Measurements from ENCODE around the gene IFNA13. TPM values are rescaled to one million over a fixed set of nuclear protein-coding genes. Genes with fewer than 3 reads are reported as not detected.
A peak's percentile ranks its signal among the peaks of the same experiment; 100 is the strongest.

Gene IFNA13
- total and polyA plus RNA-seq, 2 donors (not counting 1 experiment from before 2014, with no cell fraction given) = not detected

DNA sequence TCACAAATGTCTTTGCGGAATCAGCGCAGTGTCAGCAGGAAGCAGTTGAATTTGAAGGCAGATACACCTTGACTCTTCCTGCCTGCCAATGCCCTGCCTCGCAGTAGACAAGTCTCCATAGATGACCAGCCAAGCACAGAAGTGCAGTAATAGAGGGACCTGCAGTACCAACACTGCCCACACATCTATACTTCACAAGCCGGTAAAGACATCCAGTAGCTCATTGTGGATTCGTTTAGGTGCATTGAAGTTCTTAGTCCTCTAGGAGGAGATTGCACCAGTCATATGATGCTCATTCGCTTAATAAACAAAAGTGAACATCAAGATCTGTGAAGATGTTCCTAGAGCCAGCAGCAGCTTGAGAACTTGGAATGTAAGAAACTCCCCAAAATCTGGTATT, 24.4 kb upstream of the IFNA13 start:
- no peaks in the 10 kb centered on the region for H4K20me1 ChIP-seq (ENCODE audit: control insufficient read depth, extremely low read depth, insufficient read depth, low read length)
- no peaks in the 10 kb centered on the region for H3K79me2 ChIP-seq (ENCODE audit: control insufficient read depth, insufficient read depth, low read length)
- DNase-seq (ENCODE audit: low read depth in 2 of 2) = no peak
- H3K4me2 ChIP-seq (ENCODE audit: extremely low read depth, insufficient read depth, low read length) = no peak overlapping the region
- H3K9ac ChIP-seq (ENCODE audit: insufficient read depth, low read length) = no peak overlapping the region
- no peak overlapping the region for H3K4me3 ChIP-seq (replicated peaks in 1 of 4; ENCODE audit: control extremely low read depth in 1 of 4, insufficient read depth in 1 of 4, low read depth in 3 of 4, low read length in 4 of 4)
- H3K27ac ChIP-seq (ENCODE audit: insufficient read depth, low read length) = no peak overlapping the region
- H3K4me1 ChIP-seq (ENCODE audit: control insufficient read depth, extremely low read depth, insufficient read depth, low read length) = no peaks in the 10 kb centered on the region
- no peaks in the 10 kb centered on the region for H3K9me3 ChIP-seq (ENCODE audit: control insufficient read depth, insufficient read depth, low read depth, low read length)
- no peaks in the 10 kb centered on the region for H3K36me3 ChIP-seq (ENCODE audit: control insufficient read depth, insufficient read depth, low read length)
- H2AFZ ChIP-seq (ENCODE audit: low read length) = no peak overlapping the region
- peaks cover 25% of the 10 kb centered on the region for H3K27me3 ChIP-seq (ENCODE audit: control insufficient read depth, insufficient read depth, low read length)
- TF ChIP-seq EZH2 (IDR thresholded peaks at IDR 0.05; ENCODE audit: low read length, missing control alignments) = no peak
- TF ChIP-seq CTCF (conservative IDR thresholded peaks at IDR 0.05 in 1 of 2, IDR thresholded peaks at IDR 0.05 in 1 of 2; ENCODE audit: low read depth in 1 of 2, low read length in 2 of 2) = peak in 1 of 2 donors; percentile 5

- H3K79me2 ChIP-seq (ENCODE audit: control insufficient read depth, insufficient read depth, low read length) = no peaks in the 10 kb centered on the region
- H2AFZ ChIP-seq (ENCODE audit: low read length) = no peak within 1 kb of the TSS
- peaks cover 1% of the 10 kb centered on the region for H4K20me1 ChIP-seq (ENCODE audit: control insufficient read depth, extremely low read depth, insufficient read depth, low read length)
- no peak within 1 kb of the TSS for H3K4me2 ChIP-seq (ENCODE audit: extremely low read depth, insufficient read depth, low read length)
- no peaks in the 10 kb centered on the region for H3K9me3 ChIP-seq (ENCODE audit: control insufficient read depth, insufficient read depth, low read depth, low read length)
- H3K27ac ChIP-seq (ENCODE audit: insufficient read depth, low read length) = no peak within 1 kb of the TSS
- no peaks in the 10 kb centered on the region for H3K36me3 ChIP-seq (ENCODE audit: control insufficient read depth, insufficient read depth, low read length)
- H3K4me3 ChIP-seq (replicated peaks in 1 of 4; ENCODE audit: control extremely low read depth in 1 of 4, insufficient read depth in 1 of 4, low read depth in 3 of 4, low read length in 4 of 4) = no peak within 1 kb of the TSS
- no peak for DNase-seq (ENCODE audit: low read depth in 2 of 2)
- H3K9ac ChIP-seq (ENCODE audit: insufficient read depth, low read length) = no peak within 1 kb of the TSS
- TF ChIP-seq CTCF (conservative IDR thresholded peaks at IDR 0.05 in 1 of 2, IDR thresholded peaks at IDR 0.05 in 1 of 2; ENCODE audit: low read depth in 1 of 2, low read length in 2 of 2) (no peak), EZH2 (IDR thresholded peaks at IDR 0.05; ENCODE audit: low read length, missing control alignments) (no peak)
- no peaks in the 10 kb centered on the region for H3K4me1 ChIP-seq (ENCODE audit: control insufficient read depth, extremely low read depth, insufficient read depth, low read length)
- H3K27me3 ChIP-seq (ENCODE audit: control insufficient read depth, insufficient read depth, low read length) = peaks cover 21% of the 10 kb centered on the region
These were observed 17.3 kb upstream of the IFNA13 start, which contains the start of gene IFNA2 for GRCh38 chr9:21385131-21385670. IFNA2 (minus strand) TSS chr9:21385398; CDS start chr9:21385329, 69 bp downstream.

GRCh38 chr9:21383627-21384026, 15.8 kb upstream of the IFNA13 start:
- no peaks in the 10 kb centered on the region for H3K36me3 ChIP-seq (ENCODE audit: control insufficient read depth, insufficient read depth, low read length)
- TF ChIP-seq EZH2 (IDR thresholded peaks at IDR 0.05; ENCODE audit: low read length, missing control alignments) = no peak
- no peak for TF ChIP-seq CTCF (conservative IDR thresholded peaks at IDR 0.05 in 1 of 2, IDR thresholded peaks at IDR 0.05 in 1 of 2; ENCODE audit: low read depth in 1 of 2, low read length in 2 of 2)
- H3K27ac ChIP-seq (ENCODE audit: insufficient read depth, low read length) = no peak overlapping the region
- no peak overlapping the region for H3K4me2 ChIP-seq (ENCODE audit: extremely low read depth, insufficient read depth, low read length)
- H3K9me3 ChIP-seq (ENCODE audit: control insufficient read depth, insufficient read depth, low read depth, low read length) = no peaks in the 10 kb centered on the region
- no peak overlapping the region for H3K9ac ChIP-seq (ENCODE audit: insufficient read depth, low read length)
- DNase-seq (ENCODE audit: low read depth in 2 of 2) = no peak
- H2AFZ ChIP-seq (ENCODE audit: low read length) = no peak overlapping the region
- H4K20me1 ChIP-seq (ENCODE audit: control insufficient read depth, extremely low read depth, insufficient read depth, low read length) = peaks cover 1% of the 10 kb centered on the region
- H3K4me3 ChIP-seq (replicated peaks in 1 of 4; ENCODE audit: control extremely low read depth in 1 of 4, insufficient read depth in 1 of 4, low read depth in 3 of 4, low read length in 4 of 4) = no peak overlapping the region
- no peaks in the 10 kb centered on the region for H3K4me1 ChIP-seq (ENCODE audit: control insufficient read depth, extremely low read depth, insufficient read depth, low read length)
- peaks cover 26% of the 10 kb centered on the region for H3K27me3 ChIP-seq (ENCODE audit: control insufficient read depth, insufficient read depth, low read length)
- H3K79me2 ChIP-seq (ENCODE audit: control insufficient read depth, insufficient read depth, low read length) = no peaks in the 10 kb centered on the region

Measured in fibroblast of lung (primary cell).